NCI-H345 treated with DMSO at 0.1 percent for 48 hours (cell line): ENCODE measurements around the gene ALPK1.
A peak's percentile ranks its signal among the peaks of the same experiment; 100 is the strongest.
"Not testable (repeated sequence)": the region's sequence is repeated elsewhere in the genome, so short reads cannot be mapped to it uniquely, and the experiment has no call there.

ENCODE experiments used
- DNase-seq: peaks from one replicate; lab custom pipeline; 2025; ENCODE audit not compliant: unreplicated experiment; lab: John Stamatoyannopoulos, UW

ALPK1 gene

GRCh38 chr4:112377594-112378242, 80.5 kb downstream of the ALPK1 start:
- no peak for DNase-seq

DNA sequence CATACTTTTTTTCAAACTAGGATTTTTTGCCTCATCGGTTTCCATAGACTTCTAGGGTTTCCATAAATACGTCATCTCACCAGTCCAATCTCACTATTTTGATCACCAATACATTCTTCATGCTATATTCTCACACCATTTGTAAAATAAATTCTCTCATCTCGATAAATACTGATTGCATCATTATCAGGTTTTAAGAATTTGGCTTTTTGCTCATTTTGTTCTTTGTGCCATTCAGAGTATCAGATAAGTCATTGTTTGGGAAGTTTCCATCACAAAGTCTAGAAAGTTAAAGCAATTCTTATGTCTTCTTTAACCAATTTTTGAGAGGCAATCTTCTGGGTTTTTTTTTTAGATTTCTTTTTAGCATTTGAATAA, 81.1 kb downstream of the ALPK1 start:
- no peak for DNase-seq

DNA sequence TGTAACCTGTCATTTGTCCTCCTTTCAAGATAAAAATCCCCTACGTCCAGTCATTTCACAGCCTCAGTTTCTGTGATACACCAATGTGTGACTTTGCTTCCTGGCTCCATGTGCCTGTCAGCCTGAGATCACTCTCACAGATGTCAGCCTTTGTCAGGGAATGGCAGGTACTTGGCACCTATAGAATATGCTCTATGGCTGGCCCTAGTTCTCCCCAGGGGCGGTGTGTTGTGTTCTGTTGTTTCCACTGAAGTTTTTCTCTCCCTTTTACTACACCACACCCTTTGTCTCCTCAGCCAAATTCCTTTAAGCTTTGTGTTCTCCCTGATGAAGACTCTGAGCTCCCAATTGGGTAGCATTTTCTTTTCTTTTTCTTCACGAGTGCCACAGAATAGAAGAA, 81.7 kb downstream of the ALPK1 start:
- no peak for DNase-seq

DNA sequence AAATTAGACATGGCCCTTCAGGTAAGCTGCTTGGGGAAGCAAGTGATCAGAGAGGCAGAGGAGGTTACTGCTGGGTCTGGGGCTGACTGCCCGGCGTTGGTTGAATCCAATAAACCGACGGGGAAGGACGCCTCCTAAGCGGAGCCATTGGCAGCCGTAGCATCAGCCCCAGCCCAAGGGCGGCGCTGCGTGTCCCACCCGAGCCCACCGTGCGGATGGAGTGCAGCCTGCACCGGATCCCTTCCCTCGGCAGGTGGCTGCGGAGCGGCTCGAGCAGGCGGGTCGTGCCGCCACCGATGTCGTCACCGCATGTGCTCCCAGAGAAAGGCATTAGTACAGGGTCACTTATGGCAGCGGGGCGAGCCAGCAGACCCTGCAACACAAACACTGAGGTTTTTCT, 82.1 kb downstream of the ALPK1 start:
- DNase-seq = no peak

GRCh38 chr4:112381996-112382692, 85.0 kb downstream of the ALPK1 start:
- DNase-seq = peak; percentile 33

- no peak for DNase-seq
Observed at GRCh38 chr4:112386071-112386470, 88.9 kb downstream of the ALPK1 start.

GRCh38 chr4:112402098-112402497, 104.9 kb downstream of the ALPK1 start:
- no peak for DNase-seq

- no peak for DNase-seq
Observed at GRCh38 chr4:112403101-112403945, 106.2 kb downstream of the ALPK1 start.

DNA sequence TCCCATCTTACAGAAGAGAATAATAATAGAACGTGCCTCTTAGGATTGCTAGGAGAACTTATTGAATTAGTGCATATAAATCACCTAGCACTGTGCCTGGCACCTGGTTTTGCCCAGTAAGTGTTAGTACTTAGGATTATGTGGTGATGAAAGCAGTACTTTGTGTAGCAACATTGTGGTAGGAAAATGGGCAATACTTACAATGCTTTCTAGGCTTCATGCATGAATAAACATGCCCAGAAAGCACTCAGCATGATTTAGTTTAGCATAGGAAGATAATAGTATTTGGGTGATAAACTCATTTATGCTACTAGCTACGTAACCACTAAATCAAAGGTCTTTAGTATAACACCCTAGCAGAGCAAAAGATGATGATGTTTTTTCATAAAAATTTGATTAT, 113.2 kb downstream of the ALPK1 start:
- no peak for DNase-seq

- DNase-seq = no peak
Observed at GRCh38 chr4:112410804-112411203, 113.6 kb downstream of the ALPK1 start.

DNA sequence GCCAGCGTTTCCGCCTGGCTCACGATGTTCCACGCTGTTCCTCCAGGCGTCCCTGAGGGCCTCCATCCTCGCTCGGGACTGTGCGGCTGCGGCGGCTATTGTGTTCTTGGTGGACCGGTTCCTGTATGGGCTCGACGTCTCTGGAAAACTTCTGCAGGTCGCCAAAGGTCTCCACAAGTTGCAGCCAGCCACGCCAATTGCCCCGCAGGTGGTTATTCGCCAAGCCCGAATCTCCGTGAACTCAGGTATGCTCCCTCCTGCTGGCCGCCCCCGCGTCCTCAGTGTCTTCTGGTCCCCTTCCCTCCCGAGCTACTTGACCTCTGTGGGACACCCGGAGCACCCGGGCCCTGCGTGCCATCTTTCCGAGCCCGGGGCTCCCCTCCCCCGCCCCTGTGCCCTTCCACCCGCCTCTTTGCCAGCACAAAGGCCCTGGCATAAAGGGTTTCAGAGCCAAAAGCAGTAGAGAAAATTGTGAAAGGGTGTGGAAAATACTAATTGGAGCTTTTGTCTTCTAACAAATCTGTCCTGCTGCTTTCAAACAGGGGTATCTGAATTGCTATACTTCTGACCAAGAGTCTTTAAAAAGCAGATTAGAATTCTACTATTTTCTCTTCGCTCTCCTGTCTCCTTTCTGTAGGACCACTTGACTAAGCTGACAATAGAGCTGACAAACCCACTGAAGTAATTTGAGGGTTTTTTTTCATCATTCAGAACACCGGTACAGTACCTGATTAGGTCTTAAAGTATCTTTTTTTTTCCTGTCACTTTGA, 114.8 kb downstream of the ALPK1 start:
- no peak for DNase-seq

DNA sequence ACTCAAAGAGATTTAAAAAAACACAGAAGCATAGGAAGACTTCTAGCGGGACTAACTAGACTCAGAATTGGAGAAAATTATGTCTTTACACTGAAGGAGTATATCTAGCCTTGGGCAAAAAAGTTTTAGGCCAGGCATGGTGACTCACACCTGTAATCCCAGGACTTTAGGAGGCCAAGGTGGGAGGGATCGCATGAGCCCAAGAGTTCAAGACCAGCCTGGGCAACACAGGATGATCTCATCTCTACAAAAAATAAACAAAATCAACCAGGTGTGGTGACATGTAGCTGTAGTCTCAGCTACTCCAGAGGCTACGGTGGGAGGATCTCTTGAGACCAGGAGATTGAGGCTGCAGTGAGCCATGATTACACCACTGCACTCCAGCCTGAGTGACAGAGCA, 119.3 kb downstream of the ALPK1 start:
- DNase-seq = no peak

DNA sequence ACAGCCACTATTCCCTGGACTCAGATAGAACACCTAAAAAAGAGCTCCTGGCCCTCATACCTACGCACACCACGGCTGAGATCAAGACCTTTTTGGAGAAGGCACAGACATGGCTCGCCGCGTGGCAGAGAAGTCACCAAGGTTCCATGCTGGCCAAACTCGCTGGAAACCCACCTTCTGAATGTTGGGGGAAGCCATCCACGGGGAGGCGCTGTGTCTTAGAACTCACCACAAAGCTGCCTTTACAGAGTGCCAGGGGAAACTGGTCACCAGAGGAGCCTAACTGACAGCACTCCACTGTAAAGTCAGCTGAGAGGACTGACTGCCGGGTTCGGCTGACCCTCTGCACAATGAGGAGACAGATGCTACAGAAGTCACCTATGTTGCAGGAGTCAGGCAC, 120.9 kb downstream of the ALPK1 start:
- no peak for DNase-seq

GRCh38 chr4:112421911-112422310, 124.7 kb downstream of the ALPK1 start:
- DNase-seq = no peak

GRCh38 chr4:112422644-112423043, 125.5 kb downstream of the ALPK1 start:
- DNase-seq = no peak

DNA sequence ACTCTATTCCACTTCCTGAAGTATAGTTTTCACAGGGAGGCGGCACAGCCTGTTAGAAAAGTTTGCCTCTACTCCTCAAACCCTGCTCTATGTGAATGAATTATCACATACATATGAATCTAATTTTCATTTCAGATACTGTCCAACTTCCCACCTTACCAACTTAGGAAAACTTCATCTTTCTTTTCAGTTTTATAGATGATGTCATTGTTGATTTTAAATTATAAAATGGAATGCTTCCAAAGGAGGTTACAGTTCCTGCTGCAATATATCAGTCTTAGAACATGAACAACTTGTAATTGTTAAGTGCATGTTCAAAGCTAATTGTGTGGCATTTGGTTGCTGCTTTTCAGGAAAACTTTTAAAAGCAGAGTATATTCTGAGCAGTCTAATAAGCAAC, 126.4 kb downstream of the ALPK1 start:
- DNase-seq = no peak

DNA sequence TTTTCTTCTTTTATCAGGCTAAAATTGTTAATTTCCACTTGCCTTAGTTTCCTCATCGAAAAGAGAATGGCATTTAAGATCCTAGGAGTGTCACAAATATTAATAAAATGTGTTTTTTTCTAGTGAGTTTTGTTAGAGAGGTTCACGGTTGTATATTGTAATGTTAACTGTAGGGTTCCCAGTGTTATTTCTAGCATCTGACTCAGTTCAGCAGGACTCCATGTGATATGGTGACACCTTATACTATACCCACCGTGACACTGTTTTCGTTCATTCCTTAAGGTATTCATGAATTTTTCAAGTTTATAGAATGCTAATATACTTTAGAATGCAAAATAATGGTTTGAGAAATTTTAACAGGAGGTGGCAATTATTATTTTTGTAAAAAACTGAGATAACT, 128.7 kb downstream of the ALPK1 start:
- DNase-seq = no peak

DNA sequence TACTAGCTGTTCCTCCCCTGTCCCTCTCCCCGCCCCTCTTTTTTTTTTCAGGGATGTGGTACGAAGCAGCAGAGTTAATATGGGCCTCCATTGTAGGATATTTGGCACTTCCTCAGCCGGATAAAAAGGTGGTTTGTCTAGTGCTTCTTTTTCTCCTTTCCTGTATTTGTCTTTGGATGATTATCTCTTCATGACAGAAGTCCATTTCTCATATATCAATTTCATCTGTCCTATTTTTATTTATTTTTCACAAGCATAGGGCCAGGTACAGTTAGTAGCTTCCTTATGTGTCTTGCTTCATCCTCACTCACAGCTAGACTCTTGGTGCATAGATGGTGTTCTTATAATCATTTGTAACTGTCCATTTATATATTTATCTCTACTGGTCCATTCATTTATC, 129.2 kb downstream of the ALPK1 start:
- DNase-seq = no peak

- no peak for DNase-seq
Observed at GRCh38 chr4:112431158-112431557, 134.0 kb downstream of the ALPK1 start.

DNA sequence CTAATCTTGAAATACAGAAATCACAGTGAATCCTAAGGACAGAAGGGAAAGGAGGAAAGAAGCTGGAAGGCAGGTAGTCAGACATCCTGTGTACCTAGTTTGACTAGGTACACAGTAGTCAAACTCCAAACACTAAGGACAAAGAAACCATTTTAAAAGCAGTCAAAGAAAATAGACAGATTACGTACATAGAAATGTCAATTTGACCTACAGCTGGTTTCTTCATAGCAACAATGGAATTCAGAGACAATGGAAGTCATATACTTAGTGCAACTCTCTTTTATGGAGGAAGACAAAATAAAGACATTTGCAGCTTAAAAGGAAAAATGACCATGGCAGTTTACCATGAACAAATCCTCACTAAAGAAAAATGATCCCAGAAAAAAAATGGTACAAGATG, 139.8 kb downstream of the ALPK1 start:
- no peak for DNase-seq

GRCh38 chr4:112442226-112442625, 145.1 kb downstream of the ALPK1 start:
- DNase-seq = not testable (repeated sequence)
